Measurements from ENCODE around the gene SFTPA2. TPM values are rescaled to one million over a fixed set of nuclear protein-coding genes. Genes with fewer than 3 reads are reported as not detected.
"Not testable (repeated sequence)": the region's sequence is repeated elsewhere in the genome, so short reads cannot be mapped to it uniquely, and the experiment has no call there.

Gene SFTPA2
- total and polyA plus RNA-seq, 2 of the 4 experiments (the other 2 are of a cell fraction): not detected

- H2AFZ ChIP-seq (replicated peaks; ENCODE audit: low read length, poor library complexity); H3K36me3 ChIP-seq (ENCODE audit: control insufficient read depth, insufficient read depth, low read length); H2BK20ac ChIP-seq (ENCODE audit: low read depth, low read length); POLR2A ChIA-PET (ENCODE audit: unreplicated experiment); H3K4me2 ChIP-seq (ENCODE audit: low read depth, low read length); H3K23ac ChIP-seq (ENCODE audit: low read depth, low read length); H2AK5ac ChIP-seq (ENCODE audit: low read depth, low read length); H3K56ac ChIP-seq (ENCODE audit: extremely low read depth, insufficient read depth, low read length); H4K8ac ChIP-seq (ENCODE audit: low read depth in 2 of 2, low read length in 2 of 2); H3K4me1 ChIP-seq (ENCODE audit: control insufficient read depth, insufficient read depth, low read length); CTCF ChIA-PET; intact Hi-C loops (cut with micrococcal nuclease); BruUV-seq (replicated peaks); H3K18ac ChIP-seq (ENCODE audit: low read depth, low read length); DNase-seq; H3K79me1 ChIP-seq (ENCODE audit: low read depth in 1 of 2, low read length in 2 of 2); H2BK120ac ChIP-seq (ENCODE audit: low read depth, low read length); H3K14ac ChIP-seq (replicated peaks; ENCODE audit: low read depth, low read length); H3K4ac ChIP-seq (ENCODE audit: low read depth, low read length); H3K27ac ChIP-seq (ENCODE audit: insufficient read depth, low read length); H2BK15ac ChIP-seq (ENCODE audit: low read depth, low read length); H3K9me1 ChIP-seq (ENCODE audit: insufficient read depth, low read length); H4K91ac ChIP-seq (ENCODE audit: insufficient read depth, low read depth, low read length); H3K4me3 ChIP-seq (ENCODE audit: insufficient read depth, low read depth, low read length); H2AK9ac ChIP-seq (replicated peaks; ENCODE audit: low read depth, low read length, poor library complexity); H3K27me3 ChIP-seq (ENCODE audit: control insufficient read depth, insufficient read depth, low read length); ATAC-seq (ENCODE audit: low read depth); H4K5ac ChIP-seq (ENCODE audit: low read depth, low read length); H2BK5ac ChIP-seq (ENCODE audit: low read depth, low read length, poor library complexity, severe bottlenecking); H3K9me3 ChIP-seq (ENCODE audit: control insufficient read depth, insufficient read depth, low read length); H4K20me1 ChIP-seq (ENCODE audit: insufficient read depth, low read length); dilution Hi-C loops (cut with HindIII; ENCODE audit: low sequenced_read_pairs, unreplicated experiment); H3K9ac ChIP-seq (ENCODE audit: low read depth, low read length); in situ Hi-C loops (cut with MboI; ENCODE audit: low sequenced_read_pairs): not testable (repeated sequence)
- WGBS, 2 experiments (ENCODE audit: extremely low coverage in 2 of 2, insufficient read length in 1 of 2): no CpG with 5 or more reads among the region's 4 CpGs
Measured at GRCh38 chr10:79517567-79517966, 42.6 kb downstream of the SFTPA2 start.

- CTCF ChIA-PET; H3K4me3 ChIP-seq (ENCODE audit: insufficient read depth, low read depth, low read length): not testable (repeated sequence)
- peak; percentile 27 for DNase-seq
Measured at GRCh38 chr10:79516532-79517205, 43.5 kb downstream of the SFTPA2 start.

More at GRCh38 chr10:79516532-79517205, 43.5 kb downstream of the SFTPA2 start:
- H3K9me3 ChIP-seq (ENCODE audit: control insufficient read depth, insufficient read depth, low read length); H3K56ac ChIP-seq (ENCODE audit: extremely low read depth, insufficient read depth, low read length); H3K9ac ChIP-seq (ENCODE audit: low read depth, low read length); H3K14ac ChIP-seq (replicated peaks; ENCODE audit: low read depth, low read length); H4K91ac ChIP-seq (ENCODE audit: insufficient read depth, low read depth, low read length); H2BK15ac ChIP-seq (ENCODE audit: low read depth, low read length); H3K36me3 ChIP-seq (ENCODE audit: control insufficient read depth, insufficient read depth, low read length); H2BK5ac ChIP-seq (ENCODE audit: low read depth, low read length, poor library complexity, severe bottlenecking); H3K23ac ChIP-seq (ENCODE audit: low read depth, low read length); H4K5ac ChIP-seq (ENCODE audit: low read depth, low read length); H2BK20ac ChIP-seq (ENCODE audit: low read depth, low read length); H3K4me1 ChIP-seq (ENCODE audit: control insufficient read depth, insufficient read depth, low read length); H3K79me1 ChIP-seq (ENCODE audit: low read depth in 1 of 2, low read length in 2 of 2); H2AFZ ChIP-seq (replicated peaks; ENCODE audit: low read length, poor library complexity); H3K27me3 ChIP-seq (ENCODE audit: control insufficient read depth, insufficient read depth, low read length); H3K4ac ChIP-seq (ENCODE audit: low read depth, low read length); H3K27ac ChIP-seq (ENCODE audit: insufficient read depth, low read length); BruUV-seq (replicated peaks); dilution Hi-C loops (cut with HindIII; ENCODE audit: low sequenced_read_pairs, unreplicated experiment); H3K9me1 ChIP-seq (ENCODE audit: insufficient read depth, low read length); intact Hi-C loops (cut with micrococcal nuclease); H3K4me2 ChIP-seq (ENCODE audit: low read depth, low read length); H3K18ac ChIP-seq (ENCODE audit: low read depth, low read length); H4K8ac ChIP-seq (ENCODE audit: low read depth in 2 of 2, low read length in 2 of 2); H4K20me1 ChIP-seq (ENCODE audit: insufficient read depth, low read length); H2AK9ac ChIP-seq (replicated peaks; ENCODE audit: low read depth, low read length, poor library complexity); H2AK5ac ChIP-seq (ENCODE audit: low read depth, low read length); H2BK120ac ChIP-seq (ENCODE audit: low read depth, low read length); in situ Hi-C loops (cut with MboI; ENCODE audit: low sequenced_read_pairs): not testable (repeated sequence)
- no CpG with 5 or more reads among the region's 7 CpGs for WGBS, 2 experiments (ENCODE audit: extremely low coverage in 2 of 2, insufficient read length in 1 of 2)
- ATAC-seq (ENCODE audit: low read depth): peak; percentile 71
- POLR2A ChIA-PET (ENCODE audit: unreplicated experiment): interaction anchor here (0.6 kb wide), 1 partner anchor 17 kb away, joined by 4 read pairs; no protein-coding TSS in a partner anchor
